Measurements from ENCODE around the gene SH3BP4. TPM values are rescaled to one million over a fixed set of nuclear protein-coding genes. Genes with fewer than 3 reads are reported as not detected.

Gene SH3BP4
- polyA plus RNA-seq, 1 donor from 2014 or later = 2.0 TPM

DNA sequence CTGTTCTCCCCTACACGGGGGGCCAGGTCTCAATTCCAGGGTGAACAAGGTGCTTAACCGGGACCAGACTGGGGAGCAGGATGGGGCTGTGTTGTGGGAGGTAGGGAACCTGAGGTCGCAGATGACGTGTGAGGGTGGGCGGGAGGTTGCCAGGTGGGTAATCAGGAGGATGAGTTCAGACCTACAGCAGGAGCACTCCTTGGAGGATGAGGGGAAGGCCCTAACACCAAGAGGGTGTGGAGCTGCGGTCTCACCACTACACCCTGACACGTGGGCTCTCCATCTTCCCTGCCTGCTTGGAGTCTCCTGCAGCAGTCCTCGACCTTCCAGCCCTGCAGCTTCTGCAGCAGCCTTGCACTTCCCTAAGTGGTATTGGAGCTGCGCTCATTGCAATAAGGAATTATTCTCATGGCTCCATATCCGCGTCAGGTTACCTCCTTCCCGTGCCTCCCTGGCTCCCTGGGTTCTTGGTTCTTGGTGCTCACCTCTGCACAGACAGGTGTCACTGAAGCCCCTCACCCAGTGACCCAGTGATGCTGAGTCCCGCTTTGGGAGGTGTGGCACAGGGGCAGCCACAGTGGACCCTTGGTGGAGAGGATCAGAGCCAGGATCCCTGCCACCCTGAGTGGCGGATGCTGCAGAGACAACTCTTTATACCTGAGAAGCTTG lies 15.5 kb downstream of the SH3BP4 start:
- Mint-ChIP-seq H3K4me1 (no peaks in the 10 kb centered on the region), H3K36me3 (peaks cover 1% of the 10 kb centered on the region), H3K4me3 (peak overlapping the region in 1 of 4 donors; percentile 47), H3K27me3 (peaks cover 1% of the 10 kb centered on the region), H3K27ac (no peak overlapping the region), H3K9me3 (peaks cover 0 to 2% (median 0%) of the 10 kb centered on the region in 3 donors)

DNA sequence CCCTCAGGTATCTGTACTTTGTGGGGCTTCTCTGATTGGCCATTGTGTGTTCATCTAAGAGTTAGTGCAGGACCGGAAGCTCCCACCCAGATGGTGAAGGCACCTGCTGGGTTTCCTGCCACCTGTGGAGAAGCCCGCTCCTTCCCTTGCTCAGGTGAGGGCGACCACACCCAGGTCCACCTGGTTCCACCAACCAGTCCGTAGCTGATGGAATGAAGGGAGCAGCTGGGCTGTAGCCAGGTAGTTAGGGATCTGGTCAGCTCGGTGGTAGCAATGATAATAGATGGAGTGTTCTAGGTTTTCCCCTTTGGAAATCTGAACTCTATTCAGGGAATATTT lies 16.0 kb downstream of the SH3BP4 start:
- no peaks in the 10 kb centered on the region for H3K4me1 Mint-ChIP-seq
- H3K27me3 Mint-ChIP-seq = peaks cover 1% of the 10 kb centered on the region
- peaks cover 1% of the 10 kb centered on the region for H3K36me3 Mint-ChIP-seq
- H3K27ac Mint-ChIP-seq = no peak overlapping the region
- H3K9me3 Mint-ChIP-seq = peaks cover 0 to 2% (median 0%) of the 10 kb centered on the region in 3 donors
- H3K4me3 Mint-ChIP-seq = no peak overlapping the region

DNA sequence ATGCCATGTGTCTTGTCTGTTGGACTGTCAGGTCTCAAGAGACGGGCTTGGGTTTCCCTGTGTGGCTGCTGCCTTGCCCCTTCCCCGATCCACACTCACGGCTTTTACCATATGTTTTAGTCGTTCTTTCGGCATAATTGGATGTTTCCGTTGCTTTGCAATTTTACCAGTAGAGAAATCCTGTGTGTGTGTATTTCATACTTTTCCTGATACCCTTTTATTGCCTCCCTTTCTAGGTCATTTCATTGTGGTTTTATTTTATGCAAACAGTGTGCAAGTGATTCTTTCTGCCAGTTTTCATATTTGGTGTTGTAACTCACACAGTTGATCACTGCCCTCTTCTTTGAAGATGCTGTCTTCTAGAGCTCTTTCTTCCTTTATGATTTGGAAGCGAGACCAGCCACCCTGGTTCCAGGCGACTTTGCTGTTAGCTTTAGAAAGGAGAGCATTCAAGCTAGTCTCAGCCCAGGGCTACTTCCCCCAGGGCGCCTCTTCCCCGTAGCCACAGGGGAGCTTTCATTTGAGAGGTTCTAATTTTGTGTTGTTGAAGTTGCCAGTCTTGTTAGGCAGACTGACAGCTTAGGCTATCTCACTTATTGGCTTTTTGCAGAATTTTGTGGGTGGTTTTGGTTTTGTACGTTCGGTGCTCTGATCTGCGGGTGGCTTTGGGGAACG lies 17.0 kb downstream of the SH3BP4 start:
- no peak overlapping the region for H3K4me3 Mint-ChIP-seq
- H3K27me3 Mint-ChIP-seq = peaks cover 2% of the 10 kb centered on the region
- no peaks in the 10 kb centered on the region for H3K4me1 Mint-ChIP-seq
- peaks cover 1% of the 10 kb centered on the region for H3K36me3 Mint-ChIP-seq
- no peak overlapping the region for H3K27ac Mint-ChIP-seq
- peaks cover 0 to 2% (median 0%) of the 10 kb centered on the region in 3 donors for H3K9me3 Mint-ChIP-seq

DNA sequence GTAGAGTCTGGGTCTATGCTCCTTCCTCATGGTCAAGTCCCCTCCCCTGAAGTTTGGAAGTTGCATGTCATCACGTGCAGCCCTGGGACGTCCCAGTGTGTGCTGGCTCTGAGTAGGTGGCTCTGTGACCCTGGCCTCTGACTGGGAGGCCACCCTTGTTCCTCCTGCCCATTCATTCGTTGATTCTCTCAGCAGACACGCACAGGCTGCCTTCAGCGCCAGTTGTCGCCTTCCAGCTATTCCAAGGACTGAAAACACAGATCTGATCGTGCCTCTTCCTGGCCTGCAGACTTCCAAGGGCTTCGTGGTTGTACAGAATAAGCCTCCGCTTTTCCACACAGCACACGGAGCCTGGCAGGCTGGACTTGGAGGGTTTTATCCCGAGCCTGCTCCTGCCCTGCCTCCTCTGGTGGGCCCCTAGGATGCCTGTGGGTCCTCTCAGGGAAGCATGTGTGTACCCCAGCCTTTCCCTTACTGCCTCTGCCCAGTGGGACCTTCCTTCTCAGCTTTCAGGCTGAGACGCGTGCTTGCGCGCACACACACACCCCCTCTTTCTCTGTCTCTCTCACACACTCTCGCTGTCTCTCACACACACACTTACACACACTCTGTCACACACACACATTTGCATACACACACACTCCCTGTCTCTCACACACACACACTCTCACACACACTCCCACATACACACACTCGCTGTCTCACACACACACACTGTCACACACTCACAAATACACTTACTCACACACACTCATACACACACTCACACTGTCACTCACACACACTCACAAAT lies 17.7 kb downstream of the SH3BP4 start:
- peaks cover 1% of the 10 kb centered on the region for H3K36me3 Mint-ChIP-seq
- H3K4me3 Mint-ChIP-seq = no peak overlapping the region
- peaks cover 0 to 2% (median 0%) of the 10 kb centered on the region in 3 donors for H3K9me3 Mint-ChIP-seq
- peaks cover 5% of the 10 kb centered on the region for H3K27me3 Mint-ChIP-seq
- no peaks in the 10 kb centered on the region for H3K4me1 Mint-ChIP-seq
- H3K27ac Mint-ChIP-seq = no peak overlapping the region

DNA sequence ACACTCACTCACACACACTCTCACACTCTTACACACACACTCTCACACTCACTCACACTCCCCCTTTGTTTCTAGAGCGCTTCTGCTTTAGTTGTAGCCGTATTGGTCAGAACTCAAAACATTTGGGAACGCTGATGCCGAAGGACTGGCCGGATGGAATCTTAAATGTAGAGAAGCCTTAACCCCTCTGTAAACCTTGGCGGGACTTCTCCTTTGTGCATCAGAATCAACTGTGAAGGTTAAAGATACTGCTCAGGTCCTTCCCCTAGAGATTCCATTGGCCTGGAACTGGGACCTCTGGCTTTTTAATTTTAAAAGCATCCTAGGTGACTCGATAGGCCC lies 18.3 kb downstream of the SH3BP4 start:
- Mint-ChIP-seq H3K36me3 (peaks cover 1% of the 10 kb centered on the region), H3K4me1 (no peaks in the 10 kb centered on the region), H3K27me3 (peaks cover 8% of the 10 kb centered on the region), H3K4me3 (no peak overlapping the region), H3K27ac (no peak overlapping the region), H3K9me3 (peaks cover 0 to 2% (median 2%) of the 10 kb centered on the region in 3 donors)

DNA sequence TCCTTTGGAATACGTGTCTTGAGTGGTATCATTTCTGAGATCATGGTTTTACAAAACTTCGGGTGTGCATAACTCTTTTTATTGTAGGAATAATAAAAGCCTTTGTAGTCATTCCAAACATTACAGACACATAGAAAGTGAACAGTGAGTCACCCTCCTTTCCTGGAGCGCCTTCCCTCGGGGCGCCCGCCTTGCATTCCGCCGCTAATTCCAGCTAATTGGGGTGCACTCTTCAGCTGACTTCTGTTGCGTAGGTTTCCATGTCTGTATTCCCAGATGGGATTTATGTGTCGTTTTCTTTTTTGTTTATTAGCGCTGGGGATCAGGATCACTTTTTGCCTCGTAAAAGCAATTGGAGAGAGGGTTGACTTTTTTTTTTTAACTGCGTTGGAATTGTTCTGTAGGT lies 18.7 kb downstream of the SH3BP4 start:
- H3K9me3 Mint-ChIP-seq = peaks cover 0 to 2% (median 2%) of the 10 kb centered on the region in 3 donors
- peaks cover 1% of the 10 kb centered on the region for H3K36me3 Mint-ChIP-seq
- H3K27ac Mint-ChIP-seq = no peak overlapping the region
- peaks cover 8% of the 10 kb centered on the region for H3K27me3 Mint-ChIP-seq
- no peak overlapping the region for H3K4me3 Mint-ChIP-seq
- H3K4me1 Mint-ChIP-seq = no peaks in the 10 kb centered on the region

DNA sequence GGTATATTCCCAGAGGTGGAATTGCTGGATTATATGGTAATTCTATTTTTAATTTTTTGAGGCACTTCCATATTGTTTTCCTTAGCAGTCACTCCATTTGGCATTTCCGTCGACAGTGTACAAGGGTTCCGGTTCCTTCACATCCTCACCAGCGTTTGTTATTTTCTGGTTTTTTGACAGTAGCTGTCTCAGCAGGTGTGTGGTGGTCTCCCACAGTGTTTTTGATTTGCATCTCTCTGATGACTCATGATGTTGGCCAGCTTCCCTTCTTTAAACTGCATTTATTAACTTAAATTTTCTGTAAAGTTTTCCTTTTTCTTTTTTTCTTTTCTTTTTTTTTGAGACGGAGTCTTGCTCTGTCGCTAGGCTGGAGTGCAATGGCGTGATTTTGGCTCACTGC lies 19.7 kb downstream of the SH3BP4 start:
- H3K36me3 Mint-ChIP-seq = peaks cover 1% of the 10 kb centered on the region
- no peaks in the 10 kb centered on the region for H3K4me1 Mint-ChIP-seq
- H3K27ac Mint-ChIP-seq = no peak overlapping the region
- no peak overlapping the region for H3K4me3 Mint-ChIP-seq
- H3K9me3 Mint-ChIP-seq = peaks cover 0 to 2% (median 2%) of the 10 kb centered on the region in 3 donors
- H3K27me3 Mint-ChIP-seq = peaks cover 8% of the 10 kb centered on the region

DNA sequence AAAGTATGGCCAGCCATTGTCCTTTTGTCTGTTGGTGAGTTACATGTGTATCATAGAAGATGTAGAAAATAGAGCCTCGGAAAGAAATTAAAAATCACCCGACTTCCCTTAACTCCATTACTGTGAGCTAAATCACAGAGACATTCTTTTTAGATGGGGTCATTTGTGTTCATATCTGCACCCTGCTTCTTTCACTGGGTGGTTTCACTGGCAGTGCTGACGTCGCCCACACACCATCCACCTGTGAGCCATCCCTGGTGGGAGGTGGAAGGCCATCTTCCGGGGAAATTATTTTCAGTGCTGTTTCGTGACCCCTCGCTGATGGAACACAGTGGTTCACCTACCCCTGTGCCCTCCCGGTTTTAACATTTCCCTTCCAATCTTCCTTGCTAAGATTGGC lies 21.2 kb downstream of the SH3BP4 start:
- Mint-ChIP-seq H3K36me3 (peaks cover 1% of the 10 kb centered on the region), H3K9me3 (peaks cover 0 to 2% (median 2%) of the 10 kb centered on the region in 3 donors), H3K27ac (no peak overlapping the region), H3K27me3 (peaks cover 7% of the 10 kb centered on the region), H3K4me1 (no peaks in the 10 kb centered on the region), H3K4me3 (no peak overlapping the region)

DNA sequence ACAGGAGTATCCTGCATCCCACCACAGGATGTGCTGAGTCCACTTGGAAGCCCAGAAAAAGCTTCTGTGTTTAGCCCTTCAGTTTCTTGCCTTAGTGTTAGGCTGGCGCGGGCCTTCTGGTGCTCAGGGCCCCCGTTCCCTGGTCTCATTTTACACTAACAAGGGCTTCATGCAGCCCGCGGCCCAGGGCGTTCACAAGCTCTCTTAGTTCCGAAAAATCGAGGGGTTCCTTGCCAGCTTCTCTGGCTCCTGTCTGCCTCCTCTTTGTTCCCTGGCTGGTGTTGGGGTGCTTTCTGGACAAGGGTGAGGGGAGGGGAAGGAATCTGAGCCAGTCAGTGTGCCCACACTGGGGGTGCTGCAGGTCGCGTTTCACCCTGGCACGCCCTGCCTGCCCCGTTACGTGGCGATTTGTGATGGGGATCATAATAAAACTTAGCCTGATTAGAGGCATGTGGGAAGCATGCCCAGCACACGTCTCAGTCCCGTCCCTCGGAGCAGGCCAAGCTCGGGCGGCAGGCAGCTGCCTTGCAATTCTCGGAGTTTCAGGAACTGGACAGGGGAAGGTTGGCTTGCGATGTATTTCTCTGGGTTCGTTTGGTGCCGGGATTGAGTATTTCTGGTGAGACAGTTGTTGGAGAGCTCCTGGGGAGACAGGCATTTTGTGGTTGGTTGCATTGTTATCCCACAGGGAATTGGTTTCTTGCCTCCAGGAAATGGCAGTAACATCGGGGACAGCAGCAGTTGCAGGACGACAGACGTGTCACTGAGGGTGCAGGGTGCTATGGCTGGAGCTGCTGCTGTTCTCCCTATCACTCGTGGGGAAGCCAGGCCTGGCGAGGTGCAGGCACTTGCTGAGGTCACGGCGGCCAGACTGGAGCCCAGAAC lies 22.9 kb downstream of the SH3BP4 start:
- Mint-ChIP-seq H3K4me1 (no peaks in the 10 kb centered on the region), H3K36me3 (peaks cover 1% of the 10 kb centered on the region), H3K9me3 (peaks cover 2 to 5% (median 2%) of the 10 kb centered on the region in 3 donors), H3K27me3 (peaks cover 11% of the 10 kb centered on the region), H3K27ac (no peak overlapping the region), H3K4me3 (no peak overlapping the region)

DNA sequence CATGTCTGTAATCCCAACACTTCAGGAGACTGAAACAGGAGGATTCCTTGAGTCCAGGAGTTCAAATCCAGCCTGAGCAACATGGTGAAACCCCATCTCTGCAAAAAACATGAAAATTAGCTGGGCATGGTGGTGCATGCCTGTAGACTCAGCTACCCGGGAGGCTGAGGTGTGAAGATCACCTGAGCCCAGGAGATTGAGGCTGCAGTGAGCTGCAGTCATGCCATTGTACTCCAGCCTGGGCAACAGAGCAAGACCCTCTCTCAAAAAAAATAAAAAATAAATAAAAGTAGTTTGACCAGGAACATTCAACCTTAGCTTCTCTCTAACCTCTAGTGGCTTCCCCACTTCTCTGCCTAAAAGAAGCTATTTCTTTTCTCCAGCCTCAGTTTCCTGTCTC lies 23.8 kb downstream of the SH3BP4 start:
- Mint-ChIP-seq H3K27me3 (peaks cover 11% of the 10 kb centered on the region), H3K4me1 (no peaks in the 10 kb centered on the region), H3K9me3 (peaks cover 2 to 9% (median 2%) of the 10 kb centered on the region in 3 donors), H3K4me3 (no peak overlapping the region), H3K27ac (no peak overlapping the region), H3K36me3 (no peaks in the 10 kb centered on the region)

DNA sequence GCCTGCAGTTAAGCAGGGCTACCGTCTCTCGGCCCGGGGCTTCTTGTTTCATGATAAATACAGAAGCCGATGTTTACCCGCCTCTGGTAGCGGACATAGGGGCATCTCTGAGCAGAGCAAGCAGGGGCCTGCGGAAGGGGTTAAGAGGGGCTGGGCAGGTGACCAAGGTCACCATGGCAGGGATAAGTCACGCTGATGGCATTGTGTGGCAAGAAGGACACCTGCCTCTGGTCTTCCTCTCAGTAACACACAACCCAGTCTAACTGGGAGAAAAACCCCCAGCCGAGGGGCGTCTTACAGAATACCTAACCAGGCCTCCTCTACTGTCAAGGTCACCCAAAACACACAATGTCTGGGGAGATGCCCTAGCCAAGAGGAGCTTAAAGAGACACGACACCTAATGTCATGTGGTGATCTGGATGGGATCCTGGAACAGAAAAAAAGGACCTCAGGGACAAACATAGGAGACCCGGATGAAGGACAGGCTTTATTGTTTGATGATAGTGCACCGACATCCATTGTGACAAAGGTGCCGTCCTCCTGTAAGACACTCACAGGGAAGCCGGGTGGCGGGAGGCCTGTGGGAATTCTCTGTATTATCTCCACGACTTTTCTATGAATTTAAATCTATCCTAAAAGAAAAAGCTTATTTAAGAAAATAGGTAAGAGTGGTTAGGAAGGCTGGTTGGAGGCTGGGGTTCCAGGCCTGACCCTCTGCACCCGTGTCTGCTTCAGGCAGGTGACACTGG lies 24.8 kb downstream of the SH3BP4 start:
- peaks cover 0 to 9% (median 2%) of the 10 kb centered on the region in 3 donors for H3K9me3 Mint-ChIP-seq
- H3K4me3 Mint-ChIP-seq = no peak overlapping the region
- H3K27me3 Mint-ChIP-seq = peaks cover 14% of the 10 kb centered on the region
- peaks cover 0 to 1% (median 0%) of the 10 kb centered on the region in 3 donors for H3K4me1 Mint-ChIP-seq
- H3K27ac Mint-ChIP-seq = no peak overlapping the region
- H3K36me3 Mint-ChIP-seq = no peaks in the 10 kb centered on the region

DNA sequence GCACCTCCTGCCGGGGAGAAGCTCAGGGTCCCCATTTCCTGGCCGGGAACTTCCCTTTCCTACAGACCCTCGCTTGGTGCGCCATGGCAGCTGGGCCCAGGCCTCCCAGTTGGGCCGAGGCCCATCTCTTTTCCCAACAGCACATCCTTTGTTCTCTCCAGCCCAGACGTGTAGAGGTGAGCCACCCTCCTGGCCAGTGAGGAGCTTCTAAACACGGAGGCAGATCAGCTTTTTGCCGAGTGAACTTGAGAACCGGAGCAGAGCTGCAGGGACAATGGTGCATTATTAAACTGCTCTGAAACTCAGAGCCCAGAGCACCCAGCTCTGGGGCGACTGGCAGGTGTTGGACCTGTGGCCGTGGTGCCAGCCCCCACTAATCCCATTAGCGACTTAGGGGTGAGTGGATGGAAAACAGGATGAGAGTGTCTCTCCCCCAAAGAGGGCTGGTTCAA lies 25.4 kb downstream of the SH3BP4 start:
- H3K4me3 Mint-ChIP-seq = no peak overlapping the region
- no peaks in the 10 kb centered on the region for H3K36me3 Mint-ChIP-seq
- peaks cover 15% of the 10 kb centered on the region for H3K27me3 Mint-ChIP-seq
- peaks cover 0 to 1% (median 0%) of the 10 kb centered on the region in 3 donors for H3K4me1 Mint-ChIP-seq
- peaks cover 0 to 9% (median 2%) of the 10 kb centered on the region in 3 donors for H3K9me3 Mint-ChIP-seq
- no peak overlapping the region for H3K27ac Mint-ChIP-seq

DNA sequence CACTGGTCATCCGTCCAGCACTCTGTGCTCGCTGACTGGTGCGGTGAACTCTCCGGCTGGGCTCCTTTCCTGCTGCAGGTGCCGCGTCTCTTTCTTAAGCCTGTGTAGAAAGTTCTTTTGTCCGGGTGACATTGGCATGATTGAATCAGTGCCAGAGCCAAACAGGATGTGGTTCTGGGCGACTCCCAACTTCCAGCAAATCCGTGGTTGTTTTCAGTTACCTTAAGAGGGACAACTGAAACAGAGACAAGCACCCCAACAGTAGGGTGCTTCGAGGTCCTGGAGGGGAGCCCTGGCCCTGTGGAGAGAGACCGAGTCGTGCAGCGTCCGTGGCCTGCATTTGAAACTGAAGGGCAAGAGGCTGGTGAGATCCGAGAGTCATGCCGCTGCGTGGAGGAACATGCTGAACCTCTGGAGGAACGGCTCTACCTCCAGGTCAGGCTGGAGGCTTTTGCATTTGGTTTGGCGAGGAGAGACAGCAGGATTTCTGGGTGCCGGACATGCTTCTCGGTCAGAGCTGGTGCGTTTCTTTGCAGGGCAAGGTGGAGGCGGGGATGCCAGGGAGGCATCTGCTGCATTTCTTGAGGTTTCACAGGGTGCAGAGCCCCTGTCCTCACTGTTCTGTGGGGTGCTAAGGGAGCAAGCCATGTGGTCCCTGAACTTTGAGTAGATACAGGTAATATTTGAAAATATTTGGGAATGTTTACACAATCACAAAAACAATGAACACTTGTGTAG lies 26.8 kb downstream of the SH3BP4 start:
- H3K4me3 Mint-ChIP-seq = no peak overlapping the region
- H3K36me3 Mint-ChIP-seq = peaks cover 2% of the 10 kb centered on the region
- H3K4me1 Mint-ChIP-seq = peaks cover 0 to 1% (median 0%) of the 10 kb centered on the region in 3 donors
- peaks cover 19% of the 10 kb centered on the region for H3K27me3 Mint-ChIP-seq
- H3K27ac Mint-ChIP-seq = peak overlapping the region in 1 of 3 donors; percentile 31
- peaks cover 0 to 9% (median 2%) of the 10 kb centered on the region in 3 donors for H3K9me3 Mint-ChIP-seq
